Fibroblast of villous mesenchyme (primary cell): Measurements from ENCODE around the gene UBE2O. TPM values are rescaled to one million over a fixed set of nuclear protein-coding genes. Genes with fewer than 3 reads are reported as not detected.
A peak's percentile ranks its signal among the peaks of the same experiment; 100 is the strongest.

Experiments
- DNase-seq: peaks from one replicate; pipeline ENCODE4 v3.0.0-alpha.2; 2010; ENCODE audit warnings: low read depth
- H3K4me3 ChIP-seq: 2 replicates; pipeline ENCODE4 v1.5.1; 2011; ENCODE audit warnings: low read depth, mild to moderate bottlenecking, low read length
- total RNA-seq: library from RNA; depleted of rRNA; stranded (reverse); fragments of >200 nt; gene quantifications from 2 replicates; pipeline ENCODE4 v1.2.3, GENCODE V29; 2012
- TF ChIP-seq, protein P1 (sequence below): IDR thresholded peaks from 2 replicates; pipeline ENCODE4 v1.5.1; 2012; ENCODE audit warnings: low read depth, mild to moderate bottlenecking, low read length; ENCODE audit not compliant: insufficient read depth

The UBE2O gene
- total RNA-seq, 1 donor = 25.9 TPM

DNA sequence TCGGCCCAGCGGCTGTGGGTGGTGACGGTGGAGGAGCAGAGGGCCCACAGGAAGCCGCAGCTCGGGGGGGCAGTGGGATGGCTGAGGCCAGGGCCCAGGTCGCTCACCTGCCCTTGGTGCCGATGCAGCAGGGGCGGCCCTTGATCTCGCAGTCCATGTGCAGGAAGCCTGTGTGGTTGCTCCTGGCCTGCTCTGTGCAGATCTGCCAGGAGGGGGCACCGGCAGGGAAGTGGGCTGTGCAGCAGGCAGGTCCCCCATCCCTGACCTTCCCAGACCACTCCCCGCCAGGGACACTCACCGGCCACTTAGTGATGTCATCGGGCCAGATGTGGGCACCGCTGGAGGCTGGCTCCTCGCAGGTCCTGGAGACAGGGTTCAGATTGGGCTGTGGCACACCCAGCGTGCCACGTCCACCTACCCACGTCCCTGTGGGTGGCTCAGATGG lies 20.6 kb upstream of the UBE2O start:
- H3K4me3 ChIP-seq = no peak overlapping the region
- DNase-seq = no peak
- TF ChIP-seq, protein P1, sequence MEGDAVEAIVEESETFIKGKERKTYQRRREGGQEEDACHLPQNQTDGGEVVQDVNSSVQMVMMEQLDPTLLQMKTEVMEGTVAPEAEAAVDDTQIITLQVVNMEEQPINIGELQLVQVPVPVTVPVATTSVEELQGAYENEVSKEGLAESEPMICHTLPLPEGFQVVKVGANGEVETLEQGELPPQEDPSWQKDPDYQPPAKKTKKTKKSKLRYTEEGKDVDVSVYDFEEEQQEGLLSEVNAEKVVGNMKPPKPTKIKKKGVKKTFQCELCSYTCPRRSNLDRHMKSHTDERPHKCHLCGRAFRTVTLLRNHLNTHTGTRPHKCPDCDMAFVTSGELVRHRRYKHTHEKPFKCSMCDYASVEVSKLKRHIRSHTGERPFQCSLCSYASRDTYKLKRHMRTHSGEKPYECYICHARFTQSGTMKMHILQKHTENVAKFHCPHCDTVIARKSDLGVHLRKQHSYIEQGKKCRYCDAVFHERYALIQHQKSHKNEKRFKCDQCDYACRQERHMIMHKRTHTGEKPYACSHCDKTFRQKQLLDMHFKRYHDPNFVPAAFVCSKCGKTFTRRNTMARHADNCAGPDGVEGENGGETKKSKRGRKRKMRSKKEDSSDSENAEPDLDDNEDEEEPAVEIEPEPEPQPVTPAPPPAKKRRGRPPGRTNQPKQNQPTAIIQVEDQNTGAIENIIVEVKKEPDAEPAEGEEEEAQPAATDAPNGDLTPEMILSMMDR = peak; percentile 33

DNA sequence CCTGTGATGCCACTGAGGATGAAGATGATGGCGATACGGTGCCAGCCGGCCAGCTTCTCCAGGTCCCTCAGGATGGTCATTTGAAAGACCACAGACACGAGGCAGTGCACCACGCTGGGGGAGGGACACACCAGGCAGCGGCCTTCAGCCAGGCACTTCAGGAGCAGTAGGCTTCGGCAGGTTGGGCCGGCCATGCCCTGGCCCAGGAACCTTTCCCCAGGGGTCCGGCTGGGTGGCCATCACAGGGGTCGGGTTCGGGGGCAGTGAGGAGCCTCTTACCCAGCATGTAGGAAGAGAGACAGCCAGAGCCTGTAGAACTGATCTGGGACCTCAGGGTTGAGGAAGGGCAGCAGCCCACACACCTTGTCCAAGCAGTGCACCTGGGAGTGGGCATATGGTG lies 19.8 kb upstream of the UBE2O start:
- TF ChIP-seq, protein P1 = no peak
- DNase-seq = no peak
- H3K4me3 ChIP-seq = no peak overlapping the region

GRCh38 chr17:76472258-76472645 lies 19.3 kb upstream of the UBE2O start:
- TF ChIP-seq, protein P1 = no peak
- no peak overlapping the region for H3K4me3 ChIP-seq
- DNase-seq = no peak

GRCh38 chr17:76471498-76472257 lies 18.7 kb upstream of the UBE2O start:
- H3K4me3 ChIP-seq = no peak overlapping the region
- TF ChIP-seq, protein P1 = no peak
- DNase-seq = no peak

GRCh38 chr17:76469991-76470739 lies 17.2 kb upstream of the UBE2O start:
- TF ChIP-seq, protein P1 = no peak
- no peak for DNase-seq
- H3K4me3 ChIP-seq = no peak overlapping the region

GRCh38 chr17:76469076-76469990 lies 16.4 kb upstream of the UBE2O start:
- DNase-seq = no peak
- H3K4me3 ChIP-seq = no peak overlapping the region
- TF ChIP-seq, protein P1 = no peak
